Measurements from ENCODE around the gene COPZ1. TPM values are rescaled to one million over a fixed set of nuclear protein-coding genes. Genes with fewer than 3 reads are reported as not detected.

The COPZ1 gene
- total and polyA plus RNA-seq, 9 of the 15 experiments (the other 6 are each of a cell fraction or from before 2014, with no cell fraction given) = 137 to 487 (median 233) TPM

GRCh38 chr12:54390176-54390667, 65.3 kb downstream of the COPZ1 start (continued):
- TF ChIP-seq ZNF77 (CRISPR knock-in tag; IDR thresholded peaks at IDR 0.05) = no peak
- no peak for TF ChIP-seq KAT2B (IDR thresholded peaks at IDR 0.05; ENCODE audit: low read depth, low read length)
- TF ChIP-seq HMBOX1 (IDR thresholded peaks at IDR 0.05) = peak; percentile 14; the same call in 1 of the 2 replicates
- no peak for TF ChIP-seq E2F3 (CRISPR knock-in tag; IDR thresholded peaks at IDR 0.05)
- TF ChIP-seq ZFX (CRISPR knock-in tag; IDR thresholded peaks at IDR 0.05) = peak; percentile 33; the same call in 1 of the 2 replicates
- peak; percentile 57; the same call in 1 of the 2 replicates for TF ChIP-seq ZNF592 (IDR thresholded peaks at IDR 0.05)
- TF ChIP-seq ZHX1 (conservative IDR thresholded peaks at IDR 0.05; ENCODE audit: low read length) = no peak
- no peak for TF ChIP-seq ZNF696 (CRISPR knock-in tag; conservative IDR thresholded peaks at IDR 0.05)
- no peak for TF ChIP-seq SIRT6 (IDR thresholded peaks at IDR 0.05; ENCODE audit: low read depth, low read length)
- no peak for TF ChIP-seq TAL1 (IDR thresholded peaks at IDR 0.05)
- 0 out of 2 replicates have a peak, but pooled peaks have one; percentile 44 for TF ChIP-seq ETV5 (CRISPR knock-in tag; IDR thresholded peaks at IDR 0.05; ENCODE audit: low read depth)
